Neural cell (in vitro differentiated cells): ENCODE data around the gene RRN3.
"Not testable (repeated sequence)": the region's sequence is repeated elsewhere in the genome, so short reads cannot be mapped to it uniquely, and the experiment has no call there.

Source experiments
- CTCF ChIP-seq: fragments of 450-650 bp; IDR thresholded peaks from 2 replicates; pipeline ENCODE4 v1.5.1; 2014; ENCODE audit warnings: antibody characterized with exemption, mild to moderate bottlenecking, moderate library complexity; ENCODE audit not compliant: poor library complexity, severe bottlenecking
- EZH2 ChIP-seq: fragments of 200-600, 300-800 bp; shearing (Covaris generic), sonication (generic); IDR thresholded peaks from 2 replicates; pipeline ENCODE4 v1.6.1; 2014; ENCODE audit warnings: antibody characterized with exemption, low read length, borderline replicate concordance, mild to moderate bottlenecking; ENCODE audit not compliant: insufficient read depth, poor library complexity, severe bottlenecking
- TAF1 ChIP-seq: IDR thresholded peaks from 2 replicates; pipeline ENCODE4 v1.6.1; 2012; ENCODE audit warnings: low read depth
- TF ChIP-seq, protein P1 (sequence below): IDR thresholded peaks from 2 replicates; pipeline ENCODE4 v1.6.1; 2012; ENCODE audit warnings: borderline replicate concordance

- TF ChIP-seq, protein P1, sequence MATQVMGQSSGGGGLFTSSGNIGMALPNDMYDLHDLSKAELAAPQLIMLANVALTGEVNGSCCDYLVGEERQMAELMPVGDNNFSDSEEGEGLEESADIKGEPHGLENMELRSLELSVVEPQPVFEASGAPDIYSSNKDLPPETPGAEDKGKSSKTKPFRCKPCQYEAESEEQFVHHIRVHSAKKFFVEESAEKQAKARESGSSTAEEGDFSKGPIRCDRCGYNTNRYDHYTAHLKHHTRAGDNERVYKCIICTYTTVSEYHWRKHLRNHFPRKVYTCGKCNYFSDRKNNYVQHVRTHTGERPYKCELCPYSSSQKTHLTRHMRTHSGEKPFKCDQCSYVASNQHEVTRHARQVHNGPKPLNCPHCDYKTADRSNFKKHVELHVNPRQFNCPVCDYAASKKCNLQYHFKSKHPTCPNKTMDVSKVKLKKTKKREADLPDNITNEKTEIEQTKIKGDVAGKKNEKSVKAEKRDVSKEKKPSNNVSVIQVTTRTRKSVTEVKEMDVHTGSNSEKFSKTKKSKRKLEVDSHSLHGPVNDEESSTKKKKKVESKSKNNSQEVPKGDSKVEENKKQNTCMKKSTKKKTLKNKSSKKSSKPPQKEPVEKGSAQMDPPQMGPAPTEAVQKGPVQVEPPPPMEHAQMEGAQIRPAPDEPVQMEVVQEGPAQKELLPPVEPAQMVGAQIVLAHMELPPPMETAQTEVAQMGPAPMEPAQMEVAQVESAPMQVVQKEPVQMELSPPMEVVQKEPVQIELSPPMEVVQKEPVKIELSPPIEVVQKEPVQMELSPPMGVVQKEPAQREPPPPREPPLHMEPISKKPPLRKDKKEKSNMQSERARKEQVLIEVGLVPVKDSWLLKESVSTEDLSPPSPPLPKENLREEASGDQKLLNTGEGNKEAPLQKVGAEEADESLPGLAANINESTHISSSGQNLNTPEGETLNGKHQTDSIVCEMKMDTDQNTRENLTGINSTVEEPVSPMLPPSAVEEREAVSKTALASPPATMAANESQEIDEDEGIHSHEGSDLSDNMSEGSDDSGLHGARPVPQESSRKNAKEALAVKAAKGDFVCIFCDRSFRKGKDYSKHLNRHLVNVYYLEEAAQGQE = not testable (repeated sequence)
- not testable (repeated sequence) for TF ChIP-seq CTCF, EZH2, TAF1
These were observed 38.8 kb upstream of the RRN3 start for GRCh38 chr16:15132719-15133428.
